CD14-positive monocyte (primary cell): ENCODE measurements around the gene CAPG. TPM values are rescaled to one million over a fixed set of nuclear protein-coding genes. Genes with fewer than 3 reads are reported as not detected.

ENCODE experiments used
- DNase-seq, 3 donors: peaks; one replicate each; pipeline ENCODE4 v3.0.0-alpha.2; 2011 to 2022
- H2AFZ ChIP-seq: 2 replicates; pipeline ENCODE4 v1.6.0; 2012; ENCODE audit warnings: mild to moderate bottlenecking, low read depth, low read length, inconsistent platforms; ENCODE audit not compliant: insufficient read depth, poor library complexity, severe bottlenecking
- H3K27ac ChIP-seq, 2 donors: 1 replicate in 1 of 2; 2 replicates in 1 of 2; pipeline ENCODE4 v1.5.1; 2012 to 2013; ENCODE audit warnings: low read length in 2 of 2, control low read depth in 1 of 2, inconsistent platforms in 1 of 2, low read depth in 1 of 2, mild to moderate bottlenecking in 1 of 2
- H3K27me3 ChIP-seq, 2 donors: one replicate each; pipeline versions ENCODE4 v1.6.0 to v1.6.1; 2011 to 2013; ENCODE audit warnings: low read length in 2 of 2; ENCODE audit not compliant: control insufficient read depth in 2 of 2, insufficient read depth in 2 of 2
- H3K36me3 ChIP-seq, 2 donors: replicated peaks in 1 of 2; 1 replicate in 1 of 2; 2 replicates in 1 of 2; pipeline versions ENCODE4 v1.5.1 to v1.6.1; 2012 to 2013; ENCODE audit warnings: low read length in 2 of 2, control low read depth in 1 of 2, inconsistent platforms in 1 of 2, mild to moderate bottlenecking in 1 of 2; ENCODE audit not compliant: insufficient read depth in 2 of 2, control insufficient read depth in 1 of 2
- H3K4me1 ChIP-seq, 2 donors: 1 replicate in 1 of 2; 2 replicates in 1 of 2; pipeline versions ENCODE4 v1.5.1 to v1.6.1; 2012 to 2013; ENCODE audit warnings: low read length in 2 of 2, control low read depth in 1 of 2, inconsistent platforms in 1 of 2, mild to moderate bottlenecking in 1 of 2, moderate library complexity in 1 of 2; ENCODE audit not compliant: insufficient read depth in 2 of 2, control insufficient read depth in 1 of 2
- H3K4me2 ChIP-seq: replicated peaks from 2 replicates; pipeline ENCODE3; 2012; ENCODE audit warnings: low read length, moderate library complexity, mild to moderate bottlenecking; ENCODE audit not compliant: poor library complexity, severe bottlenecking; ENCODE audit errors: extremely low read depth
- H3K4me3 ChIP-seq, 3 experiments: fragments of 200-600 bp in 1 of 3; sonication (generic) in 1 of 3; replicated peaks in 1 of 3; 1 replicate in 2 of 3; 2 replicates in 1 of 3; pipeline ENCODE4 v1.5.1; 2011 to 2013; ENCODE audit warnings: low read length in 3 of 3, mild to moderate bottlenecking in 3 of 3, control low read depth in 2 of 3, low read depth in 2 of 3, inconsistent platforms in 1 of 3, moderate library complexity in 1 of 3
- H3K79me2 ChIP-seq: 2 replicates; pipeline ENCODE4 v1.6.0; 2012; ENCODE audit warnings: mild to moderate bottlenecking, control low read depth, inconsistent platforms, low read length, moderate library complexity; ENCODE audit not compliant: insufficient read depth
- H3K9ac ChIP-seq: 2 replicates; pipeline ENCODE4 v1.6.0; 2017; ENCODE audit warnings: low read length, mild to moderate bottlenecking; ENCODE audit not compliant: insufficient read depth, poor library complexity, severe bottlenecking
- H3K9me3 ChIP-seq, 2 donors: replicated peaks in 1 of 2; 1 replicate in 1 of 2; 2 replicates in 1 of 2; pipeline versions ENCODE4 v1.5.1 to v1.6.1; 2012 to 2013; ENCODE audit warnings: low read length in 2 of 2, control low read depth in 1 of 2; ENCODE audit not compliant: control insufficient read depth in 1 of 2, insufficient read depth in 1 of 2
- H4K20me1 ChIP-seq: 2 replicates; pipeline ENCODE4 v1.6.0; 2012; ENCODE audit warnings: mild to moderate bottlenecking, low read length, control low read depth, moderate library complexity; ENCODE audit not compliant: insufficient read depth
- H3K27ac Mint-ChIP-seq, 7 donors: one replicate each; pipeline ENCODE4 v1.8.0; 2020; ENCODE audit warnings: mild to moderate bottlenecking in 7 of 7, mixed read lengths in 7 of 7, moderate library complexity in 6 of 7, inconsistent platforms in 2 of 7
- H3K27me3 Mint-ChIP-seq, 3 donors: one replicate each; pipeline ENCODE4 v1.8.0; 2021 to 2022; ENCODE audit warnings: low read depth in 3 of 3, mild to moderate bottlenecking in 3 of 3, mixed read lengths in 3 of 3, moderate library complexity in 3 of 3, inconsistent platforms in 1 of 3
- H3K36me3 Mint-ChIP-seq, 2 donors: one replicate each; pipeline ENCODE4 v1.8.0; 2020; ENCODE audit warnings: mixed read lengths in 2 of 2, inconsistent platforms in 1 of 2, mild to moderate bottlenecking in 1 of 2
- H3K4me1 Mint-ChIP-seq: one replicate; pipeline ENCODE4 v1.8.0; 2020; ENCODE audit warnings: mild to moderate bottlenecking, mixed read lengths
- H3K4me3 Mint-ChIP-seq, 2 donors: one replicate each; pipeline ENCODE4 v1.8.0; 2020; ENCODE audit warnings: mild to moderate bottlenecking in 2 of 2, mixed read lengths in 2 of 2, moderate library complexity in 1 of 2
- H3K9me3 Mint-ChIP-seq, 7 donors: one replicate each; pipeline ENCODE4 v1.8.0; 2020 to 2022; ENCODE audit warnings: mixed read lengths in 7 of 7, mild to moderate bottlenecking in 6 of 7, moderate library complexity in 6 of 7, inconsistent platforms in 2 of 7
- WGBS: methylation state at CpG from one replicate; pipeline ENCODE4 v1.1.5; 2013; ENCODE audit warnings: missing lambda C conversion rate; ENCODE audit not compliant: insufficient coverage; 5-methylcytosine and 5-hydroxymethylcytosine counted together
- intact Hi-C, 2 donors: fragments of 100-400 bp; cut with micrococcal nuclease; formaldehyde crosslinking; loops; one replicate each; pipeline versions ENCODE4 v1.15.0 to v1.15.1; 2023
- polyA plus RNA-seq, 3 donors: library from polyadenylated mRNA; depleted of rRNA in 1 of 3; unstranded in 2 of 3; stranded (reverse) in 1 of 3; fragments of 300-500 nt in 2 of 3; fragments of >200 nt in 1 of 3; fragmentation: Illumina TruSeq in 2 of 3; gene quantifications; 1 replicate in 2 of 3; 2 replicates in 1 of 3; pipeline ENCODE4 v1.2.3, GENCODE V29; 2012 to 2021
- TF ChIP-seq, protein P1 (sequence below): fragments of 200-600 bp; IDR thresholded peaks from one replicate; pipeline ENCODE4 v1.8.0; 2022; ENCODE audit warnings: antibody characterized with exemption, mild to moderate bottlenecking

The CAPG gene
- polyA plus RNA-seq, 3 donors, result 474 to 847 (median 631) TPM

GRCh38 chr2:85397925-85398331, 12.2 kb downstream of the CAPG start:
- no peaks in the 10 kb centered on the region for H3K9me3 Mint-ChIP-seq
- Histone ChIP-seq H3K4me2 (no peak overlapping the region), H3K27me3 (no peaks in the 10 kb centered on the region), H3K79me2 (peaks cover 40% of the 10 kb centered on the region), H3K4me3 (no peak overlapping the region), H4K20me1 (peaks cover 48% of the 10 kb centered on the region), H3K4me1 (peaks cover 10 to 13% of the 10 kb centered on the region in 2 donors), H3K27ac (peak overlapping the region in 1 of 2 donors; percentile 32), H3K9ac (no peak overlapping the region), H2AFZ (no peak overlapping the region), H3K36me3 (peaks cover 83 to 93% of the 10 kb centered on the region in 2 donors), H3K9me3 (no peaks in the 10 kb centered on the region)
- H3K36me3 Mint-ChIP-seq, result peaks cover 78 to 93% of the 10 kb centered on the region in 2 donors
- DNase-seq, result no peak
- peaks cover 15% of the 10 kb centered on the region for H3K4me1 Mint-ChIP-seq
- intact Hi-C loops, result no loop called here
- WGBS, result 100% methylated on average over 3 of the region's 4 CpGs
- TF ChIP-seq, protein P1, sequence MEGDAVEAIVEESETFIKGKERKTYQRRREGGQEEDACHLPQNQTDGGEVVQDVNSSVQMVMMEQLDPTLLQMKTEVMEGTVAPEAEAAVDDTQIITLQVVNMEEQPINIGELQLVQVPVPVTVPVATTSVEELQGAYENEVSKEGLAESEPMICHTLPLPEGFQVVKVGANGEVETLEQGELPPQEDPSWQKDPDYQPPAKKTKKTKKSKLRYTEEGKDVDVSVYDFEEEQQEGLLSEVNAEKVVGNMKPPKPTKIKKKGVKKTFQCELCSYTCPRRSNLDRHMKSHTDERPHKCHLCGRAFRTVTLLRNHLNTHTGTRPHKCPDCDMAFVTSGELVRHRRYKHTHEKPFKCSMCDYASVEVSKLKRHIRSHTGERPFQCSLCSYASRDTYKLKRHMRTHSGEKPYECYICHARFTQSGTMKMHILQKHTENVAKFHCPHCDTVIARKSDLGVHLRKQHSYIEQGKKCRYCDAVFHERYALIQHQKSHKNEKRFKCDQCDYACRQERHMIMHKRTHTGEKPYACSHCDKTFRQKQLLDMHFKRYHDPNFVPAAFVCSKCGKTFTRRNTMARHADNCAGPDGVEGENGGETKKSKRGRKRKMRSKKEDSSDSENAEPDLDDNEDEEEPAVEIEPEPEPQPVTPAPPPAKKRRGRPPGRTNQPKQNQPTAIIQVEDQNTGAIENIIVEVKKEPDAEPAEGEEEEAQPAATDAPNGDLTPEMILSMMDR, result no peak
- H3K27me3 Mint-ChIP-seq, result no peaks in the 10 kb centered on the region
- no peak overlapping the region for H3K4me3 Mint-ChIP-seq
- peak overlapping the region in 4 of 7 donors; percentile 7 to 62 (median 48) for H3K27ac Mint-ChIP-seq

DNA sequence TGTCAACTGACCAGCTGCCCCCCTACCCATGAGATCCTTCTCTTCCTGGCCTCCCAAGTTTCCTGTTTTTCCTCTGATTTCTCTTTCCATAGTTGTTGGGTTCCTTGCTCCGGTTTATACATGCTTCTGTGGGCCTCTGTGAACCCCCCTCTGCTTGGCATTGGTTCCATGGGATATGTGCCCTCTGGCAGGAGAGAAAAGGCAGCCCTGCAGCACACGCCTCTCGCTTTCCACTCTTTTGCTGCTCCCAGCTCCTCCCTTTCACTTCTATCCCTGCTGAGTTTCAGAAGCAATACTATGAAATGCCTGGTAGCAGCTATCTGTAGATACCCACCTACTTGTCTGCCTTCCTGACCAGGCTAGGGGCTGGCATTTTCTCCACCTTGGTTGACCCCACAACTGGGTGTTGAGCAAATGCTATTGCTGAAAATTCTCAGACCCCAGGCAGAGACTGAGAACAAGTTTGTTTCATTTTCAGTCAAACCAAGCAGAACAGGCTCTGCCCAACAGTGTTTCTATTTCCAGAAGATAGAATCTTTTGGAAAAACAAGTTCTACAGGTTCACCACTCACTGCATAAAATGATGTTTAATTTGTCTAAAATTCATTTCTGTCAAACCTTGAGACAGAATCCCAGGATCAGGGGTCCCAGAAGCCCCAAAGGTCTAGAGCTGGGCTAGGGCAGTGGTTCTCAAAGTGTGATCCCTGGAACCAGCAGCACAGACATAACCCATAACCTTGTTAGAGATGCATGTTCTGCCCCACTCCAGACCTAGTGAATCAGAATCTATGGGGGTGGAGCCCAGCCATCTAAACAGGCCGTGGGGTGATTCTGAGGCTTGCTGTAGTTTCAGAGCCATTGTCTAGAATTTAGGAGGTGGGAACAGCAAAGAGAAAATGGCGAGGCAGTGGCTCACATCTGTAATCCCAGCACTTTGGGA, 13.4 kb downstream of the CAPG start:
- Histone ChIP-seq H3K9me3 (no peaks in the 10 kb centered on the region), H2AFZ (no peak overlapping the region), H3K36me3 (peaks cover 88 to 100% of the 10 kb centered on the region in 2 donors), H3K9ac (no peak overlapping the region), H3K27me3 (no peaks in the 10 kb centered on the region), H3K79me2 (peaks cover 28% of the 10 kb centered on the region), H3K4me3 (no peak overlapping the region), H3K4me2 (no peak overlapping the region), H3K27ac (peak overlapping the region in 1 of 2 donors; percentile 50), H4K20me1 (peaks cover 46% of the 10 kb centered on the region), H3K4me1 (peaks cover 0 to 8% of the 10 kb centered on the region in 2 donors)
- TF ChIP-seq, protein P1, result no peak
- Mint-ChIP-seq H3K36me3 (peaks cover 76 to 99% of the 10 kb centered on the region in 2 donors), H3K9me3 (no peaks in the 10 kb centered on the region), H3K27me3 (no peaks in the 10 kb centered on the region), H3K27ac (peak overlapping the region in 5 of 7 donors; percentile 4 to 73 (median 27)), H3K4me3 (no peak overlapping the region), H3K4me1 (peaks cover 8% of the 10 kb centered on the region)
- WGBS, result 100% methylated on average over 2 of the region's 5 CpGs
- no peak for DNase-seq
- intact Hi-C loops, result no loop called here
